ENCODE results near the gene CCDC194. TPM values are rescaled to one million over a fixed set of nuclear protein-coding genes. Genes with fewer than 3 reads are reported as not detected.

CCDC194 gene
- total and polyA plus RNA-seq, 2 of the 13 experiments (the other 11 are each of a cell fraction or from before 2014, with no cell fraction given): 0.13 to 0.21 TPM

DNA sequence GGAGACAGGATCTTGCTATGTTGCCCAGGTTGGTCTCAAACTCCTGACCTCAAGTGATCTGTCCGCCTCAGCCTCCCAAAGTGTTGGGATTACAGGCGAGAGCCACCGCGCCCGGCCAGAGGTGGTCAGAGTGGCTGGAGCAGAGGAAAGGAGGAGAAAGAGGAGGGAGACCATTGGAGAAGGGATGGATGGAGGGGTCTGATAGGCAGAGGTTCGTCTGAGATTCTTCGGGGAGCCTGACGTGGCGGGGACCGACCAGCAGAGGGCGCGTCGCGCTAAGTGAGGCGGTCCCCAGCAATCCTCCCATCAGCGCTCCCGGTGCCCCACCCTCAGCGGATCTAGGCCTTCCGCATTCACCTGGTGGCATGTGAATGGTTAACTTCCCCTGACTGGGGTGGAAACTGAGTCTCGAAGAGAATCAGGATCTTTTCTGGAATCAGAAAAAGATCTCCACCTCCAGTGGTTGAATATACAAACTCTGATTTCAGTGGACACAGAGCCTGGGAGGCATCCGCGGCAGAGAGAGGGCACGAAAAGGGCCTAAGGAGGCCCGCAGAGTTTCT, 47.8 kb downstream of the CCDC194 start (continued):
- TF ChIP-seq, protein P1, sequence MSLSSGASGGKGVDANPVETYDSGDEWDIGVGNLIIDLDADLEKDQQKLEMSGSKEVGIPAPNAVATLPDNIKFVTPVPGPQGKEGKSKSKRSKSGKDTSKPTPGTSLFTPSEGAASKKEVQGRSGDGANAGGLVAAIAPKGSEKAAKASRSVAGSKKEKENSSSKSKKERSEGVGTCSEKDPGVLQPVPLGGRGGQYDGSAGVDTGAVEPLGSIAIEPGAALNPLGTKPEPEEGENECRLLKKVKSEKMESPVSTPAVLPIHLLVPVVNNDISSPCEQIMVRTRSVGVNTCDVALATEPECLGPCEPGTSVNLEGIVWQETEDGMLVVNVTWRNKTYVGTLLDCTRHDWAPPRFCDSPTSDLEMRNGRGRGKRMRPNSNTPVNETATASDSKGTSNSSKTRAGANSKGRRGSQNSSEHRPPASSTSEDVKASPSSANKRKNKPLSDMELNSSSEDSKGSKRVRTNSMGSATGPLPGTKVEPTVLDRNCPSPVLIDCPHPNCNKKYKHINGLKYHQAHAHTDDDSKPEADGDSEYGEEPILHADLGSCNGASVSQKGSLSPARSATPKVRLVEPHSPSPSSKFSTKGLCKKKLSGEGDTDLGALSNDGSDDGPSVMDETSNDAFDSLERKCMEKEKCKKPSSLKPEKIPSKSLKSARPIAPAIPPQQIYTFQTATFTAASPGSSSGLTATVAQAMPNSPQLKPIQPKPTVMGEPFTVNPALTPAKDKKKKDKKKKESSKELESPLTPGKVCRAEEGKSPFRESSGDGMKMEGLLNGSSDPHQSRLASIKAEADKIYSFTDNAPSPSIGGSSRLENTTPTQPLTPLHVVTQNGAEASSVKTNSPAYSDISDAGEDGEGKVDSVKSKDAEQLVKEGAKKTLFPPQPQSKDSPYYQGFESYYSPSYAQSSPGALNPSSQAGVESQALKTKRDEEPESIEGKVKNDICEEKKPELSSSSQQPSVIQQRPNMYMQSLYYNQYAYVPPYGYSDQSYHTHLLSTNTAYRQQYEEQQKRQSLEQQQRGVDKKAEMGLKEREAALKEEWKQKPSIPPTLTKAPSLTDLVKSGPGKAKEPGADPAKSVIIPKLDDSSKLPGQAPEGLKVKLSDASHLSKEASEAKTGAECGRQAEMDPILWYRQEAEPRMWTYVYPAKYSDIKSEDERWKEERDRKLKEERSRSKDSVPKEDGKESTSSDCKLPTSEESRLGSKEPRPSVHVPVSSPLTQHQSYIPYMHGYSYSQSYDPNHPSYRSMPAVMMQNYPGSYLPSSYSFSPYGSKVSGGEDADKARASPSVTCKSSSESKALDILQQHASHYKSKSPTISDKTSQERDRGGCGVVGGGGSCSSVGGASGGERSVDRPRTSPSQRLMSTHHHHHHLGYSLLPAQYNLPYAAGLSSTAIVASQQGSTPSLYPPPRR (CRISPR knock-in tag; IDR thresholded peaks at IDR 0.05; ENCODE audit: borderline replicate concordance): no peak
- TF ChIP-seq DPF2 (CRISPR knock-in tag; IDR thresholded peaks at IDR 0.05; ENCODE audit: borderline replicate concordance, low read depth): no peak
- TF ChIP-seq, protein P2, sequence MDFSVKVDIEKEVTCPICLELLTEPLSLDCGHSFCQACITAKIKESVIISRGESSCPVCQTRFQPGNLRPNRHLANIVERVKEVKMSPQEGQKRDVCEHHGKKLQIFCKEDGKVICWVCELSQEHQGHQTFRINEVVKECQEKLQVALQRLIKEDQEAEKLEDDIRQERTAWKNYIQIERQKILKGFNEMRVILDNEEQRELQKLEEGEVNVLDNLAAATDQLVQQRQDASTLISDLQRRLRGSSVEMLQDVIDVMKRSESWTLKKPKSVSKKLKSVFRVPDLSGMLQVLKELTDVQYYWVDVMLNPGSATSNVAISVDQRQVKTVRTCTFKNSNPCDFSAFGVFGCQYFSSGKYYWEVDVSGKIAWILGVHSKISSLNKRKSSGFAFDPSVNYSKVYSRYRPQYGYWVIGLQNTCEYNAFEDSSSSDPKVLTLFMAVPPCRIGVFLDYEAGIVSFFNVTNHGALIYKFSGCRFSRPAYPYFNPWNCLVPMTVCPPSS (IDR thresholded peaks at IDR 0.05): no peak
- TF ChIP-seq ZNF431 (CRISPR knock-in tag; IDR thresholded peaks at IDR 0.05; ENCODE audit: borderline replicate concordance, low read depth): no peak
- TF ChIP-seq ZNF891 (CRISPR knock-in tag; IDR thresholded peaks at IDR 0.05): peak; percentile 56; the same call in 1 of the 2 replicates
- TF ChIP-seq, protein P3, sequence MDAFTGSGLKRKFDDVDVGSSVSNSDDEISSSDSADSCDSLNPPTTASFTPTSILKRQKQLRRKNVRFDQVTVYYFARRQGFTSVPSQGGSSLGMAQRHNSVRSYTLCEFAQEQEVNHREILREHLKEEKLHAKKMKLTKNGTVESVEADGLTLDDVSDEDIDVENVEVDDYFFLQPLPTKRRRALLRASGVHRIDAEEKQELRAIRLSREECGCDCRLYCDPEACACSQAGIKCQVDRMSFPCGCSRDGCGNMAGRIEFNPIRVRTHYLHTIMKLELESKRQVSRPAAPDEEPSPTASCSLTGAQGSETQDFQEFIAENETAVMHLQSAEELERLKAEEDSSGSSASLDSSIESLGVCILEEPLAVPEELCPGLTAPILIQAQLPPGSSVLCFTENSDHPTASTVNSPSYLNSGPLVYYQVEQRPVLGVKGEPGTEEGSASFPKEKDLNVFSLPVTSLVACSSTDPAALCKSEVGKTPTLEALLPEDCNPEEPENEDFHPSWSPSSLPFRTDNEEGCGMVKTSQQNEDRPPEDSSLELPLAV (CRISPR knock-in tag; conservative IDR thresholded peaks at IDR 0.05; ENCODE audit: low read depth): no peak
- TF ChIP-seq MTF2 (CRISPR knock-in tag; IDR thresholded peaks at IDR 0.05; ENCODE audit: borderline replicate concordance): no peak
- TF ChIP-seq ZNF296 (CRISPR knock-in tag; conservative IDR thresholded peaks at IDR 0.05): no peak
- no peak for TF ChIP-seq ZSCAN31 (CRISPR knock-in tag; IDR thresholded peaks at IDR 0.05; ENCODE audit: low read depth)
- TF ChIP-seq ZNF510 (CRISPR knock-in tag; IDR thresholded peaks at IDR 0.05; ENCODE audit: low read depth): no peak
- no peak for TF ChIP-seq MEF2D (CRISPR knock-in tag; IDR thresholded peaks at IDR 0.05)
- TF ChIP-seq ZNF652 (CRISPR knock-in tag; IDR thresholded peaks at IDR 0.05; ENCODE audit: borderline replicate concordance, low read depth): peak; percentile 89
- no peak for TF ChIP-seq ZNF180 (CRISPR knock-in tag; IDR thresholded peaks at IDR 0.05; ENCODE audit: borderline replicate concordance, low read depth)
- no peak for TF ChIP-seq ZNF451 (CRISPR knock-in tag; IDR thresholded peaks at IDR 0.05)
- TF ChIP-seq, protein P4, sequence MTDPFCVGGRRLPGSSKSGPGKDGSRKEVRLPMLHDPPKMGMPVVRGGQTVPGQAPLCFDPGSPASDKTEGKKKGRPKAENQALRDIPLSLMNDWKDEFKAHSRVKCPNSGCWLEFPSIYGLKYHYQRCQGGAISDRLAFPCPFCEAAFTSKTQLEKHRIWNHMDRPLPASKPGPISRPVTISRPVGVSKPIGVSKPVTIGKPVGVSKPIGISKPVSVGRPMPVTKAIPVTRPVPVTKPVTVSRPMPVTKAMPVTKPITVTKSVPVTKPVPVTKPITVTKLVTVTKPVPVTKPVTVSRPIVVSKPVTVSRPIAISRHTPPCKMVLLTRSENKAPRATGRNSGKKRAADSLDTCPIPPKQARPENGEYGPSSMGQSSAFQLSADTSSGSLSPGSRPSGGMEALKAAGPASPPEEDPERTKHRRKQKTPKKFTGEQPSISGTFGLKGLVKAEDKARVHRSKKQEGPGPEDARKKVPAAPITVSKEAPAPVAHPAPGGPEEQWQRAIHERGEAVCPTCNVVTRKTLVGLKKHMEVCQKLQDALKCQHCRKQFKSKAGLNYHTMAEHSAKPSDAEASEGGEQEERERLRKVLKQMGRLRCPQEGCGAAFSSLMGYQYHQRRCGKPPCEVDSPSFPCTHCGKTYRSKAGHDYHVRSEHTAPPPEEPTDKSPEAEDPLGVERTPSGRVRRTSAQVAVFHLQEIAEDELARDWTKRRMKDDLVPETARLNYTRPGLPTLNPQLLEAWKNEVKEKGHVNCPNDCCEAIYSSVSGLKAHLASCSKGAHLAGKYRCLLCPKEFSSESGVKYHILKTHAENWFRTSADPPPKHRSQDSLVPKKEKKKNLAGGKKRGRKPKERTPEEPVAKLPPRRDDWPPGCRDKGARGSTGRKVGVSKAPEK (CRISPR knock-in tag; IDR thresholded peaks at IDR 0.05; ENCODE audit: borderline replicate concordance): no peak
- no peak for TF ChIP-seq ZNF460 (CRISPR knock-in tag; IDR thresholded peaks at IDR 0.05; ENCODE audit: borderline replicate concordance)
- no peak for TF ChIP-seq IKZF1 (IDR thresholded peaks at IDR 0.05)
- TF ChIP-seq YEATS2 (CRISPR knock-in tag; IDR thresholded peaks at IDR 0.05; ENCODE audit: borderline replicate concordance): no peak
- no peak for TF ChIP-seq SNAPC2 (CRISPR knock-in tag; IDR thresholded peaks at IDR 0.05)
- TF ChIP-seq SAP130 (CRISPR knock-in tag; IDR thresholded peaks at IDR 0.05; ENCODE audit: low read depth): peak; percentile 42; the same call in 1 of the 2 replicates
- TF ChIP-seq PAF1 (CRISPR knock-in tag; IDR thresholded peaks at IDR 0.05): no peak
